ENCODE data around the gene MAN1B1. TPM values are rescaled to one million over a fixed set of nuclear protein-coding genes. Genes with fewer than 3 reads are reported as not detected.

Gene MAN1B1
- total RNA-seq, 1 experiment from 2014 or later, result 46.5 TPM

- DNase-seq (ENCODE audit: unreplicated experiment), result no peak
- H3K36me3 Mint-ChIP-seq (ENCODE audit: insufficient read depth, unreplicated experiment), result no peaks in the 10 kb centered on the region
- H3K9me3 Mint-ChIP-seq (ENCODE audit: unreplicated experiment), result no peaks in the 10 kb centered on the region
- no TSS peak for BruUV-seq (replicated peaks)
- H3K27ac Mint-ChIP-seq (ENCODE audit: low read depth, unreplicated experiment), result no peak overlapping the region
- no peak for TF ChIP-seq CTCF (IDR thresholded peaks at IDR 0.05; ENCODE audit: unreplicated experiment)
- no peak overlapping the region for H3K4me3 Mint-ChIP-seq (ENCODE audit: unreplicated experiment)
- H3K27me3 Mint-ChIP-seq (ENCODE audit: insufficient read depth, unreplicated experiment), result no peaks in the 10 kb centered on the region
- POLR2A ChIA-PET, result interaction anchor here (1.0 to 1.5 kb wide), 2 partner anchors 17 to 19 kb away, joined by 4 to 5 read pairs; no protein-coding TSS in a partner anchor
- intact Hi-C loops (cut with micrococcal nuclease), result no loop called here
- no peaks in the 10 kb centered on the region for H3K4me1 Mint-ChIP-seq (ENCODE audit: insufficient read depth, unreplicated experiment)
- CTCF ChIA-PET, result interaction anchor here (0.5 to 0.6 kb wide), 3 partner anchors 369 to 864 kb away, joined by 3 to 4 read pairs (median 3); no protein-coding TSS in a partner anchor
Measured at GRCh38 chr9:137148242-137148641, 61.5 kb downstream of the MAN1B1 start.

GRCh38 chr9:137148661-137149060 lies 61.9 kb downstream of the MAN1B1 start:
- H3K4me3 Mint-ChIP-seq (ENCODE audit: unreplicated experiment), result no peak overlapping the region
- H3K27ac Mint-ChIP-seq (ENCODE audit: low read depth, unreplicated experiment), result no peak overlapping the region
- CTCF ChIA-PET, result interaction anchor here (0.5 kb wide), 2 partner anchors 369 to 865 kb away, joined by 3 read pairs; no protein-coding TSS in a partner anchor
- no peak for TF ChIP-seq CTCF (IDR thresholded peaks at IDR 0.05; ENCODE audit: unreplicated experiment)
- intact Hi-C loops (cut with micrococcal nuclease), result no loop called here
- H3K27me3 Mint-ChIP-seq (ENCODE audit: insufficient read depth, unreplicated experiment), result no peaks in the 10 kb centered on the region
- POLR2A ChIA-PET, result interaction anchor here (1.0 to 1.5 kb wide), 2 partner anchors 18 to 19 kb away, joined by 4 to 5 read pairs; no protein-coding TSS in a partner anchor
- no peaks in the 10 kb centered on the region for H3K4me1 Mint-ChIP-seq (ENCODE audit: insufficient read depth, unreplicated experiment)
- no peak for DNase-seq (ENCODE audit: unreplicated experiment)
- H3K9me3 Mint-ChIP-seq (ENCODE audit: unreplicated experiment), result no peaks in the 10 kb centered on the region
- BruUV-seq (replicated peaks), result no TSS peak
- H3K36me3 Mint-ChIP-seq (ENCODE audit: insufficient read depth, unreplicated experiment), result no peaks in the 10 kb centered on the region

DNA sequence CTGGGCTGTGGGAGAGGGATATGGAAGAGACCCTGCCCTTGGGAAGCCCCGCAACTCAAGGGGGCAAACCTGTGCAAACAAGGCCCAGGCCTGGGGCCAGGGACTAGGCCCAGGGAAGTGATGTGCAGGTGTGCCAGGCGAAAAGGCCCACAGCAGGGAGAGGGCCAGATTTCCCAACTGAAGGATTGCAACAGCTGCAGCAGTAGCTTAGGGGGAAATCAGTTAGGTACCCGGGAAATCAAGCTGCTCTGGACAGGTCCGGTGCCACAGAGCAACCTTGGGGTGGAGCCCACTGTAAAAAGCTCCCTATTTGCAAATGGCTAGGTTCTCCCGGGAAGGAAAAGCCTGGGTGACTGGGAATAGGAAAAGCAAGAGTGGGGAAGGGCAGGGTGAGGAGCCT lies 62.6 kb downstream of the MAN1B1 start:
- ChIA-PET POLR2A (interaction anchor here (1.0 to 1.5 kb wide), 2 partner anchors 19 to 20 kb away, joined by 4 to 5 read pairs; no protein-coding TSS in a partner anchor), CTCF (no interaction called here)
- Mint-ChIP-seq H3K36me3 (ENCODE audit: insufficient read depth, unreplicated experiment) (no peaks in the 10 kb centered on the region), H3K4me1 (ENCODE audit: insufficient read depth, unreplicated experiment) (no peaks in the 10 kb centered on the region), H3K27ac (ENCODE audit: low read depth, unreplicated experiment) (no peak overlapping the region), H3K4me3 (ENCODE audit: unreplicated experiment) (no peak overlapping the region), H3K9me3 (ENCODE audit: unreplicated experiment) (no peaks in the 10 kb centered on the region), H3K27me3 (ENCODE audit: insufficient read depth, unreplicated experiment) (no peaks in the 10 kb centered on the region)
- intact Hi-C loops (cut with micrococcal nuclease), result no loop called here
- BruUV-seq (replicated peaks), result no TSS peak
- no peak for DNase-seq (ENCODE audit: unreplicated experiment)
- no peak for TF ChIP-seq CTCF (IDR thresholded peaks at IDR 0.05; ENCODE audit: unreplicated experiment)

GRCh38 chr9:137149942-137150616 lies 63.3 kb downstream of the MAN1B1 start:
- no peak for DNase-seq (ENCODE audit: unreplicated experiment)
- H3K9me3 Mint-ChIP-seq (ENCODE audit: unreplicated experiment), result no peaks in the 10 kb centered on the region
- H3K36me3 Mint-ChIP-seq (ENCODE audit: insufficient read depth, unreplicated experiment), result no peaks in the 10 kb centered on the region
- BruUV-seq (replicated peaks), result no TSS peak
- ChIA-PET CTCF (interaction anchor here (1.0 to 1.3 kb wide), 2 partner anchors 17 to 55 kb away, joined by 3 to 4 read pairs; no protein-coding TSS in a partner anchor), POLR2A (interaction anchor here (1.0 to 1.5 kb wide), 3 partner anchors 20 to 91 kb away, joined by 3 to 5 read pairs (median 4); partner anchors contain the start of gene TUBB4B)
- H3K4me1 Mint-ChIP-seq (ENCODE audit: insufficient read depth, unreplicated experiment), result no peaks in the 10 kb centered on the region
- TF ChIP-seq CTCF (IDR thresholded peaks at IDR 0.05; ENCODE audit: unreplicated experiment), result no peak
- no peaks in the 10 kb centered on the region for H3K27me3 Mint-ChIP-seq (ENCODE audit: insufficient read depth, unreplicated experiment)
- H3K27ac Mint-ChIP-seq (ENCODE audit: low read depth, unreplicated experiment), result no peak overlapping the region
- intact Hi-C loops (cut with micrococcal nuclease), result no loop called here
- no peak overlapping the region for H3K4me3 Mint-ChIP-seq (ENCODE audit: unreplicated experiment)

All from MCF 10A (cell line).